ENCODE data around the gene ZNF512B. TPM values are rescaled to one million over a fixed set of nuclear protein-coding genes. Genes with fewer than 3 reads are reported as not detected.
"Not testable (repeated sequence)": the region's sequence is repeated elsewhere in the genome, so short reads cannot be mapped to it uniquely, and the experiment has no call there.

Gene ZNF512B
- total RNA-seq, 1 donor from 2014 or later: 12.0 TPM

DNA sequence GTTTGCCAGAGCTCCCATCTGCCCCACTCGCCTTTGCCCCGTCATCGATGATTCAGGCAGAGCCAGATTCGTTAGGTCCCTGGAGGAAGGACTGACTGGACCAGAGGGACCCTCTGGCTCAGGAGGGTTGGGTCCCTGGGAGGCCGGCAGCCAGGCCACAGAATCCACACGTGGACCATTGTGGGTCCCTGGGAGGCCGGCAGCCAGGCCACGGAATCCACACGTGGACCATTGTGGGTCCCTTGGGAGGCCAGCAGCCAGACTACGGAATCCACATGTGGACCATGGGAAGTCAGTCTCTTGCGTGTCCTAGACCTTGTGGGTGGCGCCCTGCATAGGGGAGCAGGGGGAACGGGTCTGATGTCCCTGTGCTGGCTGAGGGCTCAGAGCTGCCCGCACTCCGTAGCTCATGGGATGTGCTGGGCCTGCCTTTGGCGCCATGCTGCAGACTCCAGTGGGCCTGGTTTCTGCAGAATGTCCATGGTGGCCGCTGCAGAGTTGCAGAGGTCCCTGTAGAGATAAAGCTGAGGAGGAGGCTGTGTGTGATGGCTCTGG lies 37.0 kb downstream of the ZNF512B start:
- ChIA-PET POLR2A (interaction anchor here (0.7 kb wide), 1 partner anchor 237 kb away, joined by 11 read pairs; no protein-coding TSS in a partner anchor), CTCF (interaction anchor here (1.5 kb wide), 1 partner anchor 24 kb away, joined by 3 read pairs; the partner anchor contains the start of gene UCKL1)
- TF ChIP-seq, protein P1, sequence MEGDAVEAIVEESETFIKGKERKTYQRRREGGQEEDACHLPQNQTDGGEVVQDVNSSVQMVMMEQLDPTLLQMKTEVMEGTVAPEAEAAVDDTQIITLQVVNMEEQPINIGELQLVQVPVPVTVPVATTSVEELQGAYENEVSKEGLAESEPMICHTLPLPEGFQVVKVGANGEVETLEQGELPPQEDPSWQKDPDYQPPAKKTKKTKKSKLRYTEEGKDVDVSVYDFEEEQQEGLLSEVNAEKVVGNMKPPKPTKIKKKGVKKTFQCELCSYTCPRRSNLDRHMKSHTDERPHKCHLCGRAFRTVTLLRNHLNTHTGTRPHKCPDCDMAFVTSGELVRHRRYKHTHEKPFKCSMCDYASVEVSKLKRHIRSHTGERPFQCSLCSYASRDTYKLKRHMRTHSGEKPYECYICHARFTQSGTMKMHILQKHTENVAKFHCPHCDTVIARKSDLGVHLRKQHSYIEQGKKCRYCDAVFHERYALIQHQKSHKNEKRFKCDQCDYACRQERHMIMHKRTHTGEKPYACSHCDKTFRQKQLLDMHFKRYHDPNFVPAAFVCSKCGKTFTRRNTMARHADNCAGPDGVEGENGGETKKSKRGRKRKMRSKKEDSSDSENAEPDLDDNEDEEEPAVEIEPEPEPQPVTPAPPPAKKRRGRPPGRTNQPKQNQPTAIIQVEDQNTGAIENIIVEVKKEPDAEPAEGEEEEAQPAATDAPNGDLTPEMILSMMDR (IDR thresholded peaks at IDR 0.05): no peak
- no peak for ATAC-seq (ENCODE audit: low read depth)
- intact Hi-C loops (cut with micrococcal nuclease): no loop called here
- Mint-ChIP-seq H3K9me3 (no peaks in the 10 kb centered on the region), H3K4me3 (no peak overlapping the region), H3K27ac (no peak overlapping the region), H3K4me1 (no peaks in the 10 kb centered on the region), H3K36me3 (ENCODE audit: low read depth) (peaks cover 80% of the 10 kb centered on the region), H3K27me3 (no peaks in the 10 kb centered on the region)
- DNase-seq: no peak

DNA sequence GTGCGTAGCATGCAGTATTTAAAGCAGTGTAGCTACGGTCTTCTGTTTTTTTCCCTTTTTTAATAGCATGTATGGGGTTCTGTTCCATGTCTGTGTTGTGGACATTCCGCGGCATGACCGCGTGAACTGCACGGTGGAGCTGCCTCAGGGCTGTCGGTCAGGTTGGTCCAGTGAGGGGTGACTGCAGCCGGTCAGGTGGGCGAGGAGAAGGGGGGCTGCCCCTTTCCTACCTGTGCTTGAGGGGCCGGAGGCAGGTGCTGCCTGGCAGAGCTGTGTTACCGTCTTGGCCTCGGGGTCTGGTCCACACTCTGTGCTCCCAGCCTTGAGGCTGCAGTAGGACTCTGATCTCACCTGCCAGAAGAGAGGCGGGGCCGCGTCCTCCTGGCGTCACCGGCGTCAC lies 38.0 kb downstream of the ZNF512B start:
- ATAC-seq (ENCODE audit: low read depth) (no peak), DNase-seq (no peak)
- Mint-ChIP-seq H3K4me1 (no peaks in the 10 kb centered on the region), H3K4me3 (no peak overlapping the region), H3K27ac (no peak overlapping the region), H3K27me3 (no peaks in the 10 kb centered on the region), H3K36me3 (ENCODE audit: low read depth) (peaks cover 79% of the 10 kb centered on the region), H3K9me3 (no peaks in the 10 kb centered on the region)
- ChIA-PET CTCF (no interaction called here), POLR2A (no interaction called here)
- intact Hi-C loops (cut with micrococcal nuclease): no loop called here
- TF ChIP-seq, protein P1 (IDR thresholded peaks at IDR 0.05): no peak

DNA sequence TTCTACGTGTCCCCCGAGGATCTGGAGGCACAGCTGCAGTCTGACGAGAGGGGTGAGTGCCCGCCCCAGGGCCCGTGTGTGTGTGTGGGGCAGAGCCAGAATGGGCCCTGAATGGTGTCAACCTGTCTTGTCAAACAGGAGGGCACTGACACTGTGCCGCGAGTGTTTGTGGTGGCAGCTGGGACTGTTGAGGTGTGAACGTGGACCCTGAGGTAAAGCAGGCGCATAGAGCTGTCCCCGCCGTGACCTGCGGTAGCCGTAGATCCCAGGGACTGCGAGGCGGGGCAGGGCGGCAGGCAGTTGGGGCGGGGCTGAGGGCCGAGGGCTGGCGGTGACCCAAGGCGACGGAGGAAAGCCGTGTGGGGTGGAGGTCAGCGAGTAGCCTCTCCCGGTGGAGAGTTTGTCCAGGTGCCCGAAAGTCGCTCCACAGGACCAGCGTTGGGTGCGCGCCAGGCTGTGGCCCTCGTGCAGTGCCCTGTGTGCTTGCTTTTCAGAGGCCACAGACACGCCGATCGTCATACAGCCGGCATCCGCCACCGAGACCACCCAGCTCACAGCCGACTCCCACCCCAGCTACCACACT lies 38.7 kb downstream of the ZNF512B start:
- no peak for DNase-seq
- TF ChIP-seq, protein P1 (IDR thresholded peaks at IDR 0.05): no peak
- H3K27me3 Mint-ChIP-seq: no peaks in the 10 kb centered on the region
- intact Hi-C loops (cut with micrococcal nuclease): no loop called here
- peaks cover 79% of the 10 kb centered on the region for H3K36me3 Mint-ChIP-seq (ENCODE audit: low read depth)
- CTCF ChIA-PET: no interaction called here
- H3K4me3 Mint-ChIP-seq: no peak overlapping the region
- POLR2A ChIA-PET: no interaction called here
- H3K27ac Mint-ChIP-seq: no peak overlapping the region
- H3K4me1 Mint-ChIP-seq: no peaks in the 10 kb centered on the region
- no peak for ATAC-seq (ENCODE audit: low read depth)
- H3K9me3 Mint-ChIP-seq: no peaks in the 10 kb centered on the region

DNA sequence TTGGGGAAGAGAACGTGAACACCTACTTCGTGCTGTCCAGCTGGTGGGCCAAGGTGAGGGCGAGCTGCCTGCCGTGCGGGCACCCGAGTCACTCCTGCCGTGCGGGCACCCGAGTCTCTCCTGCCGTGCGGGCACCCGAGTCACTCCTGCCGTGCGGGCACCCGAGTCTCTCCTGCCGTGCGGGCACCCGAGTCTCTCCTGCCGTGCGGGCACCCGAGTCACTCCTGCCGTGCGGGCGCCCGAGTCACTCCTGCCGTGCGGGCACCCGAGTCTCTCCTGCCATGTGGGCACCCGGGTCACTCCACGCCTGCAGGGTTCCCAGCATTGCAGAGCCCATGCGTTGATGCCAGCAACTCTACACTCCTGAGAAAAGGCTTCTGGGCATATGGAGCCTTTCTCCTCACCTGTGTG lies 40.3 kb downstream of the ZNF512B start:
- DNase-seq; H3K4me1 Mint-ChIP-seq; H3K4me3 Mint-ChIP-seq; H3K9me3 Mint-ChIP-seq; H3K27ac Mint-ChIP-seq; intact Hi-C loops (cut with micrococcal nuclease); ATAC-seq (ENCODE audit: low read depth); H3K27me3 Mint-ChIP-seq; POLR2A ChIA-PET; CTCF ChIA-PET: not testable (repeated sequence)
- H3K36me3 Mint-ChIP-seq (ENCODE audit: low read depth): peaks cover 69% of the 10 kb centered on the region

DNA sequence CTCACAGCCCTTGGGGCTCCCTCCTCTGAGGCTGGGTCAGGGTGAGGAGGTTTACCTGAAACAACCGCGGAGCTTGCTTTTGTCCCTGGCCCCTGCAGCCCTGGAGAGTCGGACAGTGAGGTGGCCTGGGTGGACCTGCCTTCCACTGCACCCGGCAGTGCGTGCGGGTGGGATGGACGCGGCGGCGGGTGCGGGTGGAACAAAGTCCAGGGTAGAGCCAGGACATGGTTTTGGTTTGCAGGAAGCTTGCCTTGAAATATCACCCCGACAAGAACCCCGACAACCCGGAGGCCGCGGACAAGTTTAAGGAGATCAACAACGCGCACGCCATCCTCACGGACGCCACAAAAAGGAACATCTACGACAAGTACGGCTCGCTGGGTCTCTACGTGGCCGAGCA lies 40.7 kb downstream of the ZNF512B start:
- no peaks in the 10 kb centered on the region for H3K4me1 Mint-ChIP-seq
- H3K36me3 Mint-ChIP-seq (ENCODE audit: low read depth): peaks cover 66% of the 10 kb centered on the region
- intact Hi-C loops (cut with micrococcal nuclease): no loop called here
- TF ChIP-seq, protein P1 (IDR thresholded peaks at IDR 0.05): no peak
- no peak for DNase-seq
- ChIA-PET POLR2A (no interaction called here), CTCF (no interaction called here)
- H3K27me3 Mint-ChIP-seq: no peaks in the 10 kb centered on the region
- no peak for ATAC-seq (ENCODE audit: low read depth)
- no peaks in the 10 kb centered on the region for H3K9me3 Mint-ChIP-seq
- no peak overlapping the region for H3K27ac Mint-ChIP-seq
- no peak overlapping the region for H3K4me3 Mint-ChIP-seq

Measured in activated B cell treated with CpG ODN at 0.5 μM for 24 hours (primary cell).